Measurements from ENCODE around the gene SULT4A1.

The SULT4A1 gene

GRCh38 chr22:43796567-43796966 is 65.7 kb downstream of the SULT4A1 start:
- no peak overlapping the region for H3K4me3 ChIP-seq (replicated peaks; ENCODE audit: insufficient read depth, low read length)
- TF ChIP-seq, protein P1, sequence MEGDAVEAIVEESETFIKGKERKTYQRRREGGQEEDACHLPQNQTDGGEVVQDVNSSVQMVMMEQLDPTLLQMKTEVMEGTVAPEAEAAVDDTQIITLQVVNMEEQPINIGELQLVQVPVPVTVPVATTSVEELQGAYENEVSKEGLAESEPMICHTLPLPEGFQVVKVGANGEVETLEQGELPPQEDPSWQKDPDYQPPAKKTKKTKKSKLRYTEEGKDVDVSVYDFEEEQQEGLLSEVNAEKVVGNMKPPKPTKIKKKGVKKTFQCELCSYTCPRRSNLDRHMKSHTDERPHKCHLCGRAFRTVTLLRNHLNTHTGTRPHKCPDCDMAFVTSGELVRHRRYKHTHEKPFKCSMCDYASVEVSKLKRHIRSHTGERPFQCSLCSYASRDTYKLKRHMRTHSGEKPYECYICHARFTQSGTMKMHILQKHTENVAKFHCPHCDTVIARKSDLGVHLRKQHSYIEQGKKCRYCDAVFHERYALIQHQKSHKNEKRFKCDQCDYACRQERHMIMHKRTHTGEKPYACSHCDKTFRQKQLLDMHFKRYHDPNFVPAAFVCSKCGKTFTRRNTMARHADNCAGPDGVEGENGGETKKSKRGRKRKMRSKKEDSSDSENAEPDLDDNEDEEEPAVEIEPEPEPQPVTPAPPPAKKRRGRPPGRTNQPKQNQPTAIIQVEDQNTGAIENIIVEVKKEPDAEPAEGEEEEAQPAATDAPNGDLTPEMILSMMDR (IDR thresholded peaks at IDR 0.05; ENCODE audit: insufficient read depth, low read length), result peak; percentile 1
- TF ChIP-seq, protein P2, sequence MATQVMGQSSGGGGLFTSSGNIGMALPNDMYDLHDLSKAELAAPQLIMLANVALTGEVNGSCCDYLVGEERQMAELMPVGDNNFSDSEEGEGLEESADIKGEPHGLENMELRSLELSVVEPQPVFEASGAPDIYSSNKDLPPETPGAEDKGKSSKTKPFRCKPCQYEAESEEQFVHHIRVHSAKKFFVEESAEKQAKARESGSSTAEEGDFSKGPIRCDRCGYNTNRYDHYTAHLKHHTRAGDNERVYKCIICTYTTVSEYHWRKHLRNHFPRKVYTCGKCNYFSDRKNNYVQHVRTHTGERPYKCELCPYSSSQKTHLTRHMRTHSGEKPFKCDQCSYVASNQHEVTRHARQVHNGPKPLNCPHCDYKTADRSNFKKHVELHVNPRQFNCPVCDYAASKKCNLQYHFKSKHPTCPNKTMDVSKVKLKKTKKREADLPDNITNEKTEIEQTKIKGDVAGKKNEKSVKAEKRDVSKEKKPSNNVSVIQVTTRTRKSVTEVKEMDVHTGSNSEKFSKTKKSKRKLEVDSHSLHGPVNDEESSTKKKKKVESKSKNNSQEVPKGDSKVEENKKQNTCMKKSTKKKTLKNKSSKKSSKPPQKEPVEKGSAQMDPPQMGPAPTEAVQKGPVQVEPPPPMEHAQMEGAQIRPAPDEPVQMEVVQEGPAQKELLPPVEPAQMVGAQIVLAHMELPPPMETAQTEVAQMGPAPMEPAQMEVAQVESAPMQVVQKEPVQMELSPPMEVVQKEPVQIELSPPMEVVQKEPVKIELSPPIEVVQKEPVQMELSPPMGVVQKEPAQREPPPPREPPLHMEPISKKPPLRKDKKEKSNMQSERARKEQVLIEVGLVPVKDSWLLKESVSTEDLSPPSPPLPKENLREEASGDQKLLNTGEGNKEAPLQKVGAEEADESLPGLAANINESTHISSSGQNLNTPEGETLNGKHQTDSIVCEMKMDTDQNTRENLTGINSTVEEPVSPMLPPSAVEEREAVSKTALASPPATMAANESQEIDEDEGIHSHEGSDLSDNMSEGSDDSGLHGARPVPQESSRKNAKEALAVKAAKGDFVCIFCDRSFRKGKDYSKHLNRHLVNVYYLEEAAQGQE (IDR thresholded peaks at IDR 0.05; ENCODE audit: insufficient replicate concordance, low read depth), result no peak
- no peaks in the 10 kb centered on the region for H3K27me3 ChIP-seq (ENCODE audit: insufficient read depth, poor library complexity, severe bottlenecking)
- DNase-seq (ENCODE audit: low read depth in 1 of 2, low spot score in 1 of 2), result no peak
- H3K27ac ChIP-seq (replicated peaks), result no peak overlapping the region

DNA sequence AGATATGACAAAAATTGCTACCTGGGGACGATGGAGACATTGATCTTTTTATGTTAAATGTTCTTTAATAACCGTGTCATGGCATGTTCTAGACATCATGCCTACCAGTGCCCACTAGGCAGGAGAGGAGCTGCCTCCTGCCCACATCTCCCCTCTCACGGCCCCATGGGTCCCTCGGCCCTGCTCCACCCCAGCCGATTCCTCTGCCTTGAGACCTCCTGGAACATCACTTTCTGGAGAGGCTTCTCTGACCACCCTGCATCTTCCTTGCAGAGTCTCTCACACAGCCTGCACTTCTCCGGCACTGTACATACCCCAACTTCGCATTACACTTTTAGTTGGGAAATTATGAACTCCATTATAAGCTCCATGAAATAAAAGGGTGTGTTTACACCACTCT is 67.0 kb downstream of the SULT4A1 start:
- DNase-seq (ENCODE audit: low read depth in 1 of 2, low spot score in 1 of 2), result no peak
- TF ChIP-seq GABPA (IDR thresholded peaks at IDR 0.05; ENCODE audit: low read depth) (no peak), POLR2AphosphoS5 (IDR thresholded peaks at IDR 0.05; ENCODE audit: low read depth) (no peak), SPI1 (IDR thresholded peaks at IDR 0.05; ENCODE audit: borderline replicate concordance, low read depth) (no peak)
- TF ChIP-seq, protein P1 (IDR thresholded peaks at IDR 0.05; ENCODE audit: insufficient read depth, low read length), result no peak
- TF ChIP-seq, protein P2 (IDR thresholded peaks at IDR 0.05; ENCODE audit: insufficient replicate concordance, low read depth), result no peak
- H3K27me3 ChIP-seq (ENCODE audit: insufficient read depth, poor library complexity, severe bottlenecking), result no peaks in the 10 kb centered on the region
- H3K27ac ChIP-seq (replicated peaks), result no peak overlapping the region
- H3K4me3 ChIP-seq (replicated peaks; ENCODE audit: insufficient read depth, low read length), result no peak overlapping the region

- no peaks in the 10 kb centered on the region for H3K27me3 ChIP-seq (ENCODE audit: insufficient read depth, poor library complexity, severe bottlenecking)
- no peak overlapping the region for H3K27ac ChIP-seq (replicated peaks)
- TF ChIP-seq, protein P1 (IDR thresholded peaks at IDR 0.05; ENCODE audit: insufficient read depth, low read length), result no peak
- TF ChIP-seq GABPA (IDR thresholded peaks at IDR 0.05; ENCODE audit: low read depth) (no peak), POLR2AphosphoS5 (IDR thresholded peaks at IDR 0.05; ENCODE audit: low read depth) (no peak), SPI1 (IDR thresholded peaks at IDR 0.05; ENCODE audit: borderline replicate concordance, low read depth) (no peak)
- TF ChIP-seq, protein P2 (IDR thresholded peaks at IDR 0.05; ENCODE audit: insufficient replicate concordance, low read depth), result no peak
- DNase-seq (ENCODE audit: low read depth in 1 of 2, low spot score in 1 of 2), result no peak
- H3K4me3 ChIP-seq (replicated peaks; ENCODE audit: insufficient read depth, low read length), result no peak overlapping the region
Measured at GRCh38 chr22:43792905-43793304, 69.4 kb downstream of the SULT4A1 start.
